WTC11 (cell line): ENCODE results near the gene UGT8. TPM values are rescaled to one million over a fixed set of nuclear protein-coding genes. Genes with fewer than 3 reads are reported as not detected.

Experiments used
- ATAC-seq: fragments of 200-7000 bp; cut with Tn5 transposase; 2 replicates; pipeline ENCODE4 v1.10.0; 2021; ENCODE audit warnings: mild to moderate bottlenecking, moderate library complexity
- CTCF ChIA-PET: fragments of 300-600 bp; sonication (Branson Sonifier 250); formaldehyde crosslinking; loops from one replicate; lab custom pipeline; 2021; ENCODE audit warnings: antibody characterized with exemption; lab: Charles Lee
- POLR2A ChIA-PET: fragments of 350-600 bp; sonication (Branson Sonifier 250); formaldehyde crosslinking; loops from one replicate; lab custom pipeline; 2021; ENCODE audit warnings: antibody characterized with exemption; lab: Charles Lee
- DNase-seq: peaks from one replicate; pipeline ENCODE4 v3.0.0; 2021; ENCODE audit warnings: low spot score
- H3K27ac Mint-ChIP-seq: 2 replicates; pipeline ENCODE4 v1.8.0; 2021; ENCODE audit warnings: mixed read lengths
- H3K27me3 Mint-ChIP-seq: 2 replicates; pipeline ENCODE4 v1.8.0; 2021; ENCODE audit warnings: low read depth, mild to moderate bottlenecking, moderate library complexity, mixed read lengths
- H3K36me3 Mint-ChIP-seq: 2 replicates; pipeline ENCODE4 v1.8.0; 2021; ENCODE audit warnings: mixed read lengths
- H3K4me1 Mint-ChIP-seq: 2 replicates; pipeline ENCODE4 v1.8.0; 2022; ENCODE audit warnings: mixed read lengths
- H3K4me3 Mint-ChIP-seq: 2 replicates; pipeline ENCODE4 v1.8.0; 2021; ENCODE audit warnings: mild to moderate bottlenecking, moderate library complexity, mixed read lengths
- H3K9me3 Mint-ChIP-seq: 2 replicates; pipeline ENCODE4 v1.8.0; 2021; ENCODE audit warnings: mixed read lengths
- CBFB ChIP-seq: sonication (generic); formaldehyde crosslinking; IDR thresholded peaks from 2 replicates; pipeline ENCODE4 v1.8.1; 2022; ENCODE audit warnings: mild to moderate bottlenecking, low read depth, missing genetic modification reagents
- ESRRA ChIP-seq: sonication (generic); formaldehyde crosslinking; IDR thresholded peaks from 2 replicates; pipeline ENCODE4 v1.8.1; 2022; ENCODE audit warnings: mild to moderate bottlenecking, missing genetic modification reagents, borderline replicate concordance
- ETV6 ChIP-seq: sonication (generic); formaldehyde crosslinking; IDR thresholded peaks from 2 replicates; pipeline ENCODE4 v1.8.1; 2022; ENCODE audit warnings: mild to moderate bottlenecking, missing genetic modification reagents
- FOXJ3 ChIP-seq: sonication (generic); formaldehyde crosslinking; IDR thresholded peaks from 2 replicates; pipeline ENCODE4 v1.9.0; 2021; ENCODE audit warnings: missing genetic modification reagents, mild to moderate bottlenecking, borderline replicate concordance
- FOXK1 ChIP-seq: sonication (generic); formaldehyde crosslinking; IDR thresholded peaks from 2 replicates; pipeline ENCODE4 v1.8.0; 2022; ENCODE audit warnings: mild to moderate bottlenecking, moderate library complexity, missing genetic modification reagents
- FOXP1 ChIP-seq: sonication (generic); formaldehyde crosslinking; IDR thresholded peaks from 2 replicates; pipeline ENCODE4 v1.8.0; 2022; ENCODE audit warnings: missing genetic modification reagents, mild to moderate bottlenecking, moderate library complexity, borderline replicate concordance
- JAZF1 ChIP-seq: fragments of 250-450 bp; sonication (Bioruptor Pico); IDR thresholded peaks from 2 replicates; pipeline ENCODE4 v1.9.0; 2021; ENCODE audit warnings: moderate library complexity, mild to moderate bottlenecking, inconsistent platforms
- KAT7 ChIP-seq: sonication (generic); formaldehyde crosslinking; IDR thresholded peaks from 2 replicates; pipeline ENCODE4 v1.8.1; 2023; ENCODE audit warnings: missing genetic modification reagents, mild to moderate bottlenecking, borderline replicate concordance
- NR1H2 ChIP-seq: sonication (generic); formaldehyde crosslinking; IDR thresholded peaks from 2 replicates; pipeline ENCODE4 v1.9.0; 2021; ENCODE audit warnings: mild to moderate bottlenecking, moderate library complexity, missing genetic modification reagents
- NR2C2 ChIP-seq: sonication (generic); formaldehyde crosslinking; IDR thresholded peaks from 2 replicates; pipeline ENCODE4 v1.8.0; 2022; ENCODE audit warnings: mild to moderate bottlenecking, missing genetic modification reagents
- RELA ChIP-seq: sonication (generic); formaldehyde crosslinking; IDR thresholded peaks from 2 replicates; pipeline ENCODE4 v1.8.1; 2022; ENCODE audit warnings: missing genetic modification reagents, mild to moderate bottlenecking, borderline replicate concordance
- ZNF317 ChIP-seq: sonication (generic); formaldehyde crosslinking; IDR thresholded peaks from 2 replicates; pipeline ENCODE4 v1.8.1; 2023; ENCODE audit warnings: low read depth, mild to moderate bottlenecking, moderate library complexity, missing genetic modification reagents, borderline replicate concordance
- total RNA-seq: library from RNA; stranded (reverse); gene quantifications from 3 replicates; pipeline ENCODE4 v1.2.3, GENCODE V29; 2021
- TF ChIP-seq, protein P1 (sequence below): fragments of 250-450 bp; sonication (Bioruptor Pico); IDR thresholded peaks from 2 replicates; pipeline ENCODE4 v1.9.0; 2021; ENCODE audit warnings: mild to moderate bottlenecking
- TF ChIP-seq, protein P2 (sequence below): sonication (generic); formaldehyde crosslinking; conservative IDR thresholded peaks from 2 replicates; pipeline ENCODE4 v1.8.1; 2023; ENCODE audit warnings: mild to moderate bottlenecking, low read depth, missing genetic modification reagents, moderate library complexity
- TF ChIP-seq, protein P3 (sequence below): sonication (generic); formaldehyde crosslinking; IDR thresholded peaks from 2 replicates; pipeline ENCODE4 v1.8.1; 2022; ENCODE audit warnings: missing genetic modification reagents, borderline replicate concordance
- TF ChIP-seq, protein P4 (sequence below): sonication (generic); formaldehyde crosslinking; conservative IDR thresholded peaks from 2 replicates; pipeline ENCODE4 v1.8.1; 2022; ENCODE audit warnings: mild to moderate bottlenecking, missing genetic modification reagents
- TF ChIP-seq, protein P5 (sequence below): fragments of 250-450 bp; sonication (Bioruptor Pico); IDR thresholded peaks from 2 replicates; pipeline ENCODE4 v1.9.0; 2021; ENCODE audit warnings: mild to moderate bottlenecking, borderline replicate concordance
- TF ChIP-seq, protein P6 (sequence below): sonication (generic); formaldehyde crosslinking; IDR thresholded peaks from 2 replicates; pipeline ENCODE4 v1.8.0; 2022; ENCODE audit warnings: mild to moderate bottlenecking, missing genetic modification reagents
- TF ChIP-seq, protein P7 (sequence below): sonication (generic); formaldehyde crosslinking; IDR thresholded peaks from 2 replicates; pipeline ENCODE4 v1.8.1; 2023; ENCODE audit warnings: mild to moderate bottlenecking, moderate library complexity, missing genetic modification reagents

UGT8 gene
- total RNA-seq, 1 experiment from 2014 or later, result 30.8 TPM

DNA sequence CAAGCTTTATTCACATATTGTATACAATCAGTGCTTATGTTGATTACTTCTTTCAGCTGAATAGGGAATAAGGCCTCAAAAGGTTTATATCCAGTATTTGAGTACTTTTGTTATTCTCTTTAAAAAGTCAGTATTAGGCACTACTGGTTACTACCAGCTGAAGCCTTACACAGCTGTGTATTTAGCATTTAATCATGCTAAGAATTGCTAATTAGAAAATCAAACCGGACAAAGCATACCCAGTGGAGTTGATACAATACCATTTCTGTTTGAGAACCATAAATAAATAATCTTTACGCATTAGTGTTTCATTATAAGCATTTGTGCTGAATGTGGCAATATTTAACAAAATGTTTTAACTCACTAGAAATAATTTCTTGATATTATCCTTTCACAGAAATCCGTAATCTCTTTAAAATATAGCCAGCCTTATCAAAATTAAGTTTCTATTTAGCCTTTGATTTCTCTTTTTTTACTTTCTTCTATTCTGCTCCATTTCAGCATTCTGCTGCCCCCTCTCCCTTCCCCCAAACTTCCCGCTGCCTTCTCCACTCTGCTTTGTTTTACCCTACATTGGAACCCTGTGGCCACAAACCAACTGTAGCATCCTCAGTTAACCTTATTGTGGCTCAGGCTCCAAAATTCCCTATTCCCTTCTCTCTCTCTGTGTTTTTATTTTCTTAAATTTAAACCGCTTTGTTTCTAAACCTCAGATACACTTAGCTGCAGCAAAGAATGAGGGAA is 37.8 kb downstream of the UGT8 start:
- POLR2A ChIA-PET, result no interaction called here
- CTCF ChIA-PET, result no interaction called here
- H3K4me3 Mint-ChIP-seq, result no peak overlapping the region

More for the DNA sequence above, 37.8 kb downstream of the UGT8 start:
- TF ChIP-seq, protein P1, sequence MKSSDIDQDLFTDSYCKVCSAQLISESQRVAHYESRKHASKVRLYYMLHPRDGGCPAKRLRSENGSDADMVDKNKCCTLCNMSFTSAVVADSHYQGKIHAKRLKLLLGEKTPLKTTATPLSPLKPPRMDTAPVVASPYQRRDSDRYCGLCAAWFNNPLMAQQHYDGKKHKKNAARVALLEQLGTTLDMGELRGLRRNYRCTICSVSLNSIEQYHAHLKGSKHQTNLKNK (CRISPR knock-in tag), result no peak
- TF ChIP-seq ETV6 (CRISPR knock-in tag) (no peak), CBFB (CRISPR knock-in tag) (no peak), ESRRA (CRISPR knock-in tag) (no peak), FOXJ3 (CRISPR knock-in tag) (no peak), NR1H2 (no peak), KAT7 (CRISPR knock-in tag) (no peak), RELA (CRISPR knock-in tag) (no peak), ZNF317 (CRISPR knock-in tag) (no peak), FOXP1 (CRISPR knock-in tag) (no peak), JAZF1 (CRISPR knock-in tag) (no peak), NR2C2 (CRISPR knock-in tag) (no peak), FOXK1 (CRISPR knock-in tag) (no peak)
- TF ChIP-seq, protein P2, sequence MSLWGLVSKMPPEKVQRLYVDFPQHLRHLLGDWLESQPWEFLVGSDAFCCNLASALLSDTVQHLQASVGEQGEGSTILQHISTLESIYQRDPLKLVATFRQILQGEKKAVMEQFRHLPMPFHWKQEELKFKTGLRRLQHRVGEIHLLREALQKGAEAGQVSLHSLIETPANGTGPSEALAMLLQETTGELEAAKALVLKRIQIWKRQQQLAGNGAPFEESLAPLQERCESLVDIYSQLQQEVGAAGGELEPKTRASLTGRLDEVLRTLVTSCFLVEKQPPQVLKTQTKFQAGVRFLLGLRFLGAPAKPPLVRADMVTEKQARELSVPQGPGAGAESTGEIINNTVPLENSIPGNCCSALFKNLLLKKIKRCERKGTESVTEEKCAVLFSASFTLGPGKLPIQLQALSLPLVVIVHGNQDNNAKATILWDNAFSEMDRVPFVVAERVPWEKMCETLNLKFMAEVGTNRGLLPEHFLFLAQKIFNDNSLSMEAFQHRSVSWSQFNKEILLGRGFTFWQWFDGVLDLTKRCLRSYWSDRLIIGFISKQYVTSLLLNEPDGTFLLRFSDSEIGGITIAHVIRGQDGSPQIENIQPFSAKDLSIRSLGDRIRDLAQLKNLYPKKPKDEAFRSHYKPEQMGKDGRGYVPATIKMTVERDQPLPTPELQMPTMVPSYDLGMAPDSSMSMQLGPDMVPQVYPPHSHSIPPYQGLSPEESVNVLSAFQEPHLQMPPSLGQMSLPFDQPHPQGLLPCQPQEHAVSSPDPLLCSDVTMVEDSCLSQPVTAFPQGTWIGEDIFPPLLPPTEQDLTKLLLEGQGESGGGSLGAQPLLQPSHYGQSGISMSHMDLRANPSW (CRISPR knock-in tag), result no peak
- TF ChIP-seq, protein P3, sequence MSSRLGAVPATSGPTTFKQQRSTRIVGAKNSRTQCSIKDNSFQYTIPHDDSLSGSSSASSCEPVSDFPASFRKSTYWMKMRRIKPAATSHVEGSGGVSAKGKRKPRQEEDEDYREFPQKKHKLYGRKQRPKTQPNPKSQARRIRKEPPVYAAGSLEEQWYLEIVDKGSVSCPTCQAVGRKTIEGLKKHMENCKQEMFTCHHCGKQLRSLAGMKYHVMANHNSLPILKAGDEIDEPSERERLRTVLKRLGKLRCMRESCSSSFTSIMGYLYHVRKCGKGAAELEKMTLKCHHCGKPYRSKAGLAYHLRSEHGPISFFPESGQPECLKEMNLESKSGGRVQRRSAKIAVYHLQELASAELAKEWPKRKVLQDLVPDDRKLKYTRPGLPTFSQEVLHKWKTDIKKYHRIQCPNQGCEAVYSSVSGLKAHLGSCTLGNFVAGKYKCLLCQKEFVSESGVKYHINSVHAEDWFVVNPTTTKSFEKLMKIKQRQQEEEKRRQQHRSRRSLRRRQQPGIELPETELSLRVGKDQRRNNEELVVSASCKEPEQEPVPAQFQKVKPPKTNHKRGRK (CRISPR knock-in tag), result no peak
- TF ChIP-seq, protein P4, sequence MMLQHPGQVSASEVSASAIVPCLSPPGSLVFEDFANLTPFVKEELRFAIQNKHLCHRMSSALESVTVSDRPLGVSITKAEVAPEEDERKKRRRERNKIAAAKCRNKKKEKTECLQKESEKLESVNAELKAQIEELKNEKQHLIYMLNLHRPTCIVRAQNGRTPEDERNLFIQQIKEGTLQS (CRISPR knock-in tag), result no peak
- TF ChIP-seq, protein P5, sequence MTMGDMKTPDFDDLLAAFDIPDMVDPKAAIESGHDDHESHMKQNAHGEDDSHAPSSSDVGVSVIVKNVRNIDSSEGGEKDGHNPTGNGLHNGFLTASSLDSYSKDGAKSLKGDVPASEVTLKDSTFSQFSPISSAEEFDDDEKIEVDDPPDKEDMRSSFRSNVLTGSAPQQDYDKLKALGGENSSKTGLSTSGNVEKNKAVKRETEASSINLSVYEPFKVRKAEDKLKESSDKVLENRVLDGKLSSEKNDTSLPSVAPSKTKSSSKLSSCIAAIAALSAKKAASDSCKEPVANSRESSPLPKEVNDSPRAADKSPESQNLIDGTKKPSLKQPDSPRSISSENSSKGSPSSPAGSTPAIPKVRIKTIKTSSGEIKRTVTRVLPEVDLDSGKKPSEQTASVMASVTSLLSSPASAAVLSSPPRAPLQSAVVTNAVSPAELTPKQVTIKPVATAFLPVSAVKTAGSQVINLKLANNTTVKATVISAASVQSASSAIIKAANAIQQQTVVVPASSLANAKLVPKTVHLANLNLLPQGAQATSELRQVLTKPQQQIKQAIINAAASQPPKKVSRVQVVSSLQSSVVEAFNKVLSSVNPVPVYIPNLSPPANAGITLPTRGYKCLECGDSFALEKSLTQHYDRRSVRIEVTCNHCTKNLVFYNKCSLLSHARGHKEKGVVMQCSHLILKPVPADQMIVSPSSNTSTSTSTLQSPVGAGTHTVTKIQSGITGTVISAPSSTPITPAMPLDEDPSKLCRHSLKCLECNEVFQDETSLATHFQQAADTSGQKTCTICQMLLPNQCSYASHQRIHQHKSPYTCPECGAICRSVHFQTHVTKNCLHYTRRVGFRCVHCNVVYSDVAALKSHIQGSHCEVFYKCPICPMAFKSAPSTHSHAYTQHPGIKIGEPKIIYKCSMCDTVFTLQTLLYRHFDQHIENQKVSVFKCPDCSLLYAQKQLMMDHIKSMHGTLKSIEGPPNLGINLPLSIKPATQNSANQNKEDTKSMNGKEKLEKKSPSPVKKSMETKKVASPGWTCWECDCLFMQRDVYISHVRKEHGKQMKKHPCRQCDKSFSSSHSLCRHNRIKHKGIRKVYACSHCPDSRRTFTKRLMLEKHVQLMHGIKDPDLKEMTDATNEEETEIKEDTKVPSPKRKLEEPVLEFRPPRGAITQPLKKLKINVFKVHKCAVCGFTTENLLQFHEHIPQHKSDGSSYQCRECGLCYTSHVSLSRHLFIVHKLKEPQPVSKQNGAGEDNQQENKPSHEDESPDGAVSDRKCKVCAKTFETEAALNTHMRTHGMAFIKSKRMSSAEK (CRISPR knock-in tag), result no peak
- TF ChIP-seq, protein P6, sequence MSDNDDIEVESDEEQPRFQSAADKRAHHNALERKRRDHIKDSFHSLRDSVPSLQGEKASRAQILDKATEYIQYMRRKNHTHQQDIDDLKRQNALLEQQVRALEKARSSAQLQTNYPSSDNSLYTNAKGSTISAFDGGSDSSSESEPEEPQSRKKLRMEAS (CRISPR knock-in tag), result no peak
- TF ChIP-seq, protein P7, sequence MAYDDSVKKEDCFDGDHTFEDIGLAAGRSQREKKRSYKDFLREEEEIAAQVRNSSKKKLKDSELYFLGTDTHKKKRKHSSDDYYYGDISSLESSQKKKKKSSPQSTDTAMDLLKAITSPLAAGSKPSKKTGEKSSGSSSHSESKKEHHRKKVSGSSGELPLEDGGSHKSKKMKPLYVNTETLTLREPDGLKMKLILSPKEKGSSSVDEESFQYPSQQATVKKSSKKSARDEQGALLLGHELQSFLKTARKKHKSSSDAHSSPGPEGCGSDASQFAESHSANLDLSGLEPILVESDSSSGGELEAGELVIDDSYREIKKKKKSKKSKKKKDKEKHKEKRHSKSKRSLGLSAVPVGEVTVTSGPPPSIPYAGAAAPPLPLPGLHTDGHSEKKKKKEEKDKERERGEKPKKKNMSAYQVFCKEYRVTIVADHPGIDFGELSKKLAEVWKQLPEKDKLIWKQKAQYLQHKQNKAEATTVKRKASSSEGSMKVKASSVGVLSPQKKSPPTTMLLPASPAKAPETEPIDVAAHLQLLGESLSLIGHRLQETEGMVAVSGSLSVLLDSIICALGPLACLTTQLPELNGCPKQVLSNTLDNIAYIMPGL (CRISPR knock-in tag), result no peak
- H3K9me3 Mint-ChIP-seq, result peaks cover 23% of the 10 kb centered on the region
- DNase-seq (no peak), ATAC-seq (no peak)
- 0 out of 2 replicates have a peak overlapping the region, but pooled peaks have one; percentile 22 for H3K27ac Mint-ChIP-seq
- H3K27me3 Mint-ChIP-seq, result no peaks in the 10 kb centered on the region
- H3K36me3 Mint-ChIP-seq, result peaks cover 26% of the 10 kb centered on the region
- peaks cover 32% of the 10 kb centered on the region for H3K4me1 Mint-ChIP-seq
